A673 (cell line): ENCODE data around the gene TFAP2D.

Source experiments
- EZH2 ChIP-seq: fragments of 200-600 bp; sonication (generic); IDR thresholded peaks from 2 replicates; pipeline ENCODE4 v1.6.1; 2017; ENCODE audit warnings: borderline replicate concordance, low read depth, mild to moderate bottlenecking, mixed read lengths, antibody characterized with exemption, low read length; ENCODE audit not compliant: poor library complexity, severe bottlenecking
- TF ChIP-seq, protein P1 (sequence below): fragments of 300-800, 200-600 bp; sonication (generic); conservative IDR thresholded peaks from 2 replicates; pipeline ENCODE4 v1.5.1; 2017; ENCODE audit warnings: low read depth, mild to moderate bottlenecking, antibody characterized with exemption, low read length, moderate library complexity, mixed read lengths

DNA sequence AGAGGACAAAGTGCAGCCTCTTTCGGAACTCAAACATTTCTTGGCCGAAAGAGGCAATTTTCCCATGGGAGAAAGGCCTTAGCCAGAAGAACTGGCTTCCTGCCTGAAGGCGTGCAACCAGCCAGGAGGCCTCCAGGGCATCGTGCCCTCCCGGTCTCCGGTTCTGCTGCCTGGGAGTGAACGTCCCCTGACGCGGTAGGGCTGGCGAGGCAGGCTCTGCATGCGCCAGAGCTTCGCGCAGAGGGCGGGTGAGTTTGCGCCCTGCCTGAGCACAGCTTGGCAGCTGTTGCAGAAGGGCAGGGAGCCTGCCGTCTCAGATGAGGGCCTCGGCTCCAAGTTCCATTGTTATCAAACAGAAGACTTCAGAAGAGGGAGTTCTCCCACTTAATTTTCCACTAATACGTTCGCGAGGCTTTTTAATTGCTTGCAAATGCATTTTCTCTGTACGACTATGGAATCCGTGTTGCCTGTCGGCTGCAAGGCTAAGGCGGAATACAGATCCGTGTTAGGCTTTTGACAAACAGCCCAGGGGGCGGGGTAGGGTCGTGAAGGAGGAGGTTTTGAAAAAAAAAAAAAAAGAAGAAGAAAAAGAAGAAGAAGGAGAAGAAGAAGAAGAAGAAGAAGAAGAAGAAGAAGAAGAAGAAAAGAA, 5.5 kb upstream of the TFAP2D start:
- TF ChIP-seq EZH2, result peak; percentile 42
- TF ChIP-seq, protein P1, sequence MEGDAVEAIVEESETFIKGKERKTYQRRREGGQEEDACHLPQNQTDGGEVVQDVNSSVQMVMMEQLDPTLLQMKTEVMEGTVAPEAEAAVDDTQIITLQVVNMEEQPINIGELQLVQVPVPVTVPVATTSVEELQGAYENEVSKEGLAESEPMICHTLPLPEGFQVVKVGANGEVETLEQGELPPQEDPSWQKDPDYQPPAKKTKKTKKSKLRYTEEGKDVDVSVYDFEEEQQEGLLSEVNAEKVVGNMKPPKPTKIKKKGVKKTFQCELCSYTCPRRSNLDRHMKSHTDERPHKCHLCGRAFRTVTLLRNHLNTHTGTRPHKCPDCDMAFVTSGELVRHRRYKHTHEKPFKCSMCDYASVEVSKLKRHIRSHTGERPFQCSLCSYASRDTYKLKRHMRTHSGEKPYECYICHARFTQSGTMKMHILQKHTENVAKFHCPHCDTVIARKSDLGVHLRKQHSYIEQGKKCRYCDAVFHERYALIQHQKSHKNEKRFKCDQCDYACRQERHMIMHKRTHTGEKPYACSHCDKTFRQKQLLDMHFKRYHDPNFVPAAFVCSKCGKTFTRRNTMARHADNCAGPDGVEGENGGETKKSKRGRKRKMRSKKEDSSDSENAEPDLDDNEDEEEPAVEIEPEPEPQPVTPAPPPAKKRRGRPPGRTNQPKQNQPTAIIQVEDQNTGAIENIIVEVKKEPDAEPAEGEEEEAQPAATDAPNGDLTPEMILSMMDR, result no peak
